D721Med (cell line): ENCODE measurements around the gene MROH2B.
A peak's percentile ranks its signal among the peaks of the same experiment; 100 is the strongest.

Experiments used
- DNase-seq: peaks from one replicate; pipeline ENCODE4 v3.0.0; 2011; ENCODE audit warnings: low spot score; ENCODE audit not compliant: insufficient read length
- FAIRE-seq: peaks from 2 replicates; lab custom pipeline; 2011; peaks lifted over from hg19 to GRCh38; lab: Jason Lieb, UNC
- TF ChIP-seq, protein P1 (sequence below): IDR thresholded peaks from 2 replicates; pipeline ENCODE4 v1.5.1; 2012; ENCODE audit warnings: mild to moderate bottlenecking, control low read depth; ENCODE audit not compliant: insufficient read depth; ENCODE audit errors: missing control alignments

Gene MROH2B

DNA sequence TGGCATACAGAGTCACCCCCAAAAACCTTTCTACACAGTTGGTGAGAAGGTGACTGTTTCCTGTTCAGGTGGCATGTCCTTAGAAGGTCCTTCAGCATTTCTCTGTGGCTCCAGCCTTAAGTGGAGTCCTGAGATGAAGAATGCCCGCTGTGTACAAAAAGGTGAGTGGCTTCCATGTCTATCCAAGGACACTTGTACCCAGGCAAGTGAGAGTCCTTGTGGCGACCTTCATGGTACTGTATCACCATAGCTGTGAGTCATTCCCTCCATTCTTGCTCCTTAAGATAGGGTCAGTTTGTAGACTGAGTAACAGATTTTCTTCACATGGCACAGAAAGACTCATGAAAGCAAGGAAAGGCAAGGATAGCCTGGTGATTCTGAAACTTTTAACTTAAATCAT, 98.7 kb downstream of the MROH2B start:
- TF ChIP-seq, protein P1, sequence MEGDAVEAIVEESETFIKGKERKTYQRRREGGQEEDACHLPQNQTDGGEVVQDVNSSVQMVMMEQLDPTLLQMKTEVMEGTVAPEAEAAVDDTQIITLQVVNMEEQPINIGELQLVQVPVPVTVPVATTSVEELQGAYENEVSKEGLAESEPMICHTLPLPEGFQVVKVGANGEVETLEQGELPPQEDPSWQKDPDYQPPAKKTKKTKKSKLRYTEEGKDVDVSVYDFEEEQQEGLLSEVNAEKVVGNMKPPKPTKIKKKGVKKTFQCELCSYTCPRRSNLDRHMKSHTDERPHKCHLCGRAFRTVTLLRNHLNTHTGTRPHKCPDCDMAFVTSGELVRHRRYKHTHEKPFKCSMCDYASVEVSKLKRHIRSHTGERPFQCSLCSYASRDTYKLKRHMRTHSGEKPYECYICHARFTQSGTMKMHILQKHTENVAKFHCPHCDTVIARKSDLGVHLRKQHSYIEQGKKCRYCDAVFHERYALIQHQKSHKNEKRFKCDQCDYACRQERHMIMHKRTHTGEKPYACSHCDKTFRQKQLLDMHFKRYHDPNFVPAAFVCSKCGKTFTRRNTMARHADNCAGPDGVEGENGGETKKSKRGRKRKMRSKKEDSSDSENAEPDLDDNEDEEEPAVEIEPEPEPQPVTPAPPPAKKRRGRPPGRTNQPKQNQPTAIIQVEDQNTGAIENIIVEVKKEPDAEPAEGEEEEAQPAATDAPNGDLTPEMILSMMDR: no peak
- DNase-seq (no peak), FAIRE-seq (no peak)

DNA sequence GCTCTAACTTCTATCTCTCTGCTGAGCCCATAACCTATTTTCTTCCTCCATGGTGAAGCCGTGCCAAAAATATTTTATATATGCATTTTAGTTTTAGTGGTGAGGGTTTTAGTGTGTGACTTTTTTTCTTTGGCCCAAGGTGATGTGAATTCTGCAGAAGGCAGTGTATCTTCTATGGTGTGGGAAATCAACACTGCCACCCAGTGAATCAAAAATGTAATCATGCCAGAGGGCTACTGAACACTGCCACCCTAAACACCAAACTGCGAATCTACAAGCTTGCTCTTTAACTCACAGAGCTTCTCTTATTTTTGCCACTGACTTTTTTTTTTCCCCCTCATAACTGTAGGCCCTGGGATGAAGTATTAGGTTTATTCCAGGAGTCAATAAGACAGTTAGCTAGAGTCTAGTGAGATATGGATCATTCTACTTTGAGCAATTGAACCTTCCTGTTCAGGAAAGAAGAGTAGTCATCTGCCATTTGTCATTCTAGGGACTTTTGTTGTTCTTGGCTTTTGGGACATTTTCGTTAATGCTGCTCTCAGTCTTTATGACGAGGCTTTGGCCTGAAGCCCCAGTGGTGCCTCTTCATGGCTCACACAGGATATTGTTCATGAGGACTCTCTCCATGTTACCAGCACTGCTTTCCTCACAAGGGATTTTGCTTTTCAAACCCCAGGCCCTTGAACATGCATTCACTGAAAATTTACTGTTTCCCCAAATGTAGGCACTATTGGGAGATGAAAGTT, 108.8 kb downstream of the MROH2B start:
- DNase-seq: no peak
- no peak for FAIRE-seq
- TF ChIP-seq, protein P1: peak; percentile 19

DNA sequence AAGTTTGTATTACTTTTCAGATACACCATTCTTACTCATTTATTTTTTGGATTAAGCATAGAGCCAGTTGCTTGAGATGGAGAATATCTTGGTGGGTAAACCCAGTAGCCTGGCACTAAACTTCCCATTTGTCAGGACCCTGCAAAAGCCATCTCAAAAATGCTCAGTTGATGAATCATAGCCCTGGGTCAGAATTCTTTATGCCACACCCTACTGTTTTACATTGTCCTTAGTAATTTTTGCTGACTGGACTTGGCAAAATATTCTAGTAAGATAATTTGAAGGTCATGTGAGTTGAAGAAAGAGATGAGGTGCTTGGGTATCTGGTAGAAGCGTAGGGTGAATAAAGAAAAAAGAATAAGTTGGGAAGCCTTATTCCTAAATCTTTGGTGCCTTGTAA, 111.1 kb downstream of the MROH2B start:
- FAIRE-seq (no peak), DNase-seq (no peak)
- TF ChIP-seq, protein P1: no peak

DNA sequence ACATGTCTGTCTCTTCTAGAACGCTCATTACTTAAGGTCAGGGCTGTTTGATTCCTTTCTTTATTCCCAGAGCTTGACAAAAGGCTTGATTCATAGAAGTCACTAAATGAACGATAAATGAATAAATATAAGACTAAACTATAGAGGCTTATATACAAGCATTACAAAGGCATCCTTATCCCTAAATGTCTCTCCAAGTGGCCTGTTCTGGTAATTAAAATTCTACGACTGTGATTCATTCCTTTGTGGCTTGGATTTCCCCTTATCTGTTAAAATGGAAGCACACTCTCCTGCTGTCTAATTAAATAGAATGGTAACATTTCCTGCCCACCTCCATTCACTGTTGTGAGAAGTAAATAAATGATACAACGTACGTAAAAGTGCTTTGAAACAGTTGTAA, 112.3 kb downstream of the MROH2B start:
- TF ChIP-seq, protein P1: no peak
- DNase-seq: no peak
- no peak for FAIRE-seq

DNA sequence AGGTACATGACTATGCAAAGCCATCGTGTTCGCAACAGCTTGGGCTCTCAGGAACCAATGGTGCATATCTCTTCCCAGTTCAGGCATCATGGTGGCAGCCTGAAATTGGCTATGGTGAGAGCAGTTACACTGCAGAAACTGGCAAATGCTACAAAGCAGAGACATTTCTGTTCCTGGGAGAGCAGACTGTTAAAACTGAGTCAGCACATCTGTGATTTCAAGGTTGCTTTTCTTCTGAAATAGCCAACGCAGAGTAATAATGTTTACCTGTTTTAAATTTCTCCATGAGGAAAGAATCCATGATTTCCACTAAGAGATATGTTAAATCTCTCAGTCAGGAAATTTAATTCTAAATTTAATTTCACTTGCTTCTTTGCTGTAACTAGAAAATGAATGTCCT, 114.1 kb downstream of the MROH2B start:
- TF ChIP-seq, protein P1: no peak
- FAIRE-seq: no peak
- no peak for DNase-seq

DNA sequence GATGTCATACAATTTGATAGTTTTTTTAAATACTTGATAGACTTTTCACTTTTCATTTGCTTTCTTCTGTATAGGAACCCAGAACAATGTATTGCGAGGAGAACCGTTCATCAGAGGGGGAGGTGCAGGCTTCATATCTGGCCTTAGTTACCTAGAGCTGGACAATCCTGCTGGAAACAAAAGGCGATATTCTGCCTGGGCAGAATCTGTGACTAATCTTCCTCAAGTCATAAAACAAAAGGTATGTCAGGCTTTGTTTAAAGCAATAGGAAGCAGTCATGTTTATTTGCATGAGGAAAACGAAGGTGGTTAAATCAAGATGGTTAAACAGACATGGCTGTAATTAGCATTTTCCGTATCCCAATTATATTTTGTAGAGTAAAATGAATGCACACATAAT, 115.8 kb downstream of the MROH2B start:
- no peak for DNase-seq
- TF ChIP-seq, protein P1: no peak
- FAIRE-seq: no peak
